Measurements from ENCODE around the gene BTLA. TPM values are rescaled to one million over a fixed set of nuclear protein-coding genes. Genes with fewer than 3 reads are reported as not detected.

BTLA gene
- total and polyA plus RNA-seq, 8 donors: 0.14 to 1.6 (median 0.43) TPM

DNA sequence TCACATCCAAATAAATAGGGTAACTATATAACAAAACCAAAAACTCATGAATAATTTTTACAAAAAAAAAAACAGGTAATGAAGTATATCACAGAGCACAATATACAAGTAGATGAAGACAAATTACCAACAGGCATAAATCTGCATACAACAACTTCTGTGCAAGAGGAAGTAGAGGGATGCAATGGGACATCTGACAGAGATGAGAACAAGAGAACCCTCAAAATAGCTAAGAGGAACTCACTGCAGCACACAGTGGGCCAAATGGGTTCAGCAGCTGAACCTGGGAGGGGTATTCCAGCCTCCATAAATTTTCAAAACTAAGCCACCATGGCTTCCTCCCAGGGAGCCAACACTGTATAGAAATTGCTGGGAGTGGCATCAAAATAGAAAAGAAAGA is 9.6 kb upstream of the BTLA start:
- no peak for DNase-seq
- Histone ChIP-seq H3K36me3 (no peaks in the 10 kb centered on the region), H3K27ac (no peak overlapping the region), H3K4me1 (no peaks in the 10 kb centered on the region), H3K4me3 (no peak overlapping the region), H3K9me3 (peaks cover 0 to 9% of the 10 kb centered on the region in 2 donors), H3K27me3 (no peaks in the 10 kb centered on the region)
- TF ChIP-seq CTCF (IDR thresholded peaks at IDR 0.05): no peak
- ATAC-seq: no peak
- intact Hi-C loops (cut with DNase I): no loop called here

DNA sequence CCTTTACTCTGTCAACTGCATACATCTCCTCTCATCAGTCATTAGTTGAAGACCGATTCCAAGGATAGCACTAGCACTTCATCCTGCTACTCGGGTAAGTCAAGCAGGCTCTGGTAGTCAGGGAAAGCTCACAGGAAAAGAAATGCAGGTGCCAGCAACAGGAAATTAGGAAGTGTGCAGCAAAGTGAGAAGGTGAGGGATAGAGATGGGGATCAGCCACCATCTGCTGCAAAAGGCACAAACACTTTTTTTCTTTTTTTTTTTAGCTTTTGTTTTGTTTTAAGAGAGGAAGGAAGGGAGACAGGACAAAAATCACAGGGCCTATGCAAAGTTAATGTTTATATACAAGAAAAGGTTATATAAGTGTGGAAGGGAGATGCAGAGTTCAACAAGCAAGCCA is 9.0 kb upstream of the BTLA start:
- TF ChIP-seq CTCF (IDR thresholded peaks at IDR 0.05): no peak
- Histone ChIP-seq H3K4me3 (no peak overlapping the region), H3K27ac (no peak overlapping the region), H3K27me3 (no peaks in the 10 kb centered on the region), H3K36me3 (no peaks in the 10 kb centered on the region), H3K9me3 (peaks cover 0 to 9% of the 10 kb centered on the region in 2 donors), H3K4me1 (no peaks in the 10 kb centered on the region)
- no peak for ATAC-seq
- intact Hi-C loops (cut with DNase I): no loop called here
- DNase-seq: no peak

DNA sequence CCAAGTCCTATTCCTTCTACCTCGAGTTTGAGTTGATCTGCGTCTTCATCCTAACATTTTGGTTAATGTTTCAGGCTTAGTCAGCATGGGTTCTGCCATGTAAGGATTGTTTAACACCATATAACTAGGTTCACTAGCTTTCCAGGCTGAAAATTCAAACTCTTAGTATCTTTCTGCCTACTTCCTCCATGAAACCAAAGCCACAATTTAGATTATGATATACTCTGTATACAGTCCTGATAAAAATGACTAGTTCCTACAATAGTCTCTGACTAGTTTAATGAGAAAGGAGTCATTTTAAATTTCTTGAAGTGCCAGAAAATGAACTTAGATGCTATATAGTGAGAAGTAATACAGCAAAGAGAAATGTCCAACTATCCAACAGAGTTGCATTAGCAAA is 6.6 kb upstream of the BTLA start:
- H3K9me3 ChIP-seq: no peaks in the 10 kb centered on the region
- no peak for ATAC-seq
- intact Hi-C loops (cut with DNase I): no loop called here
- no peak for DNase-seq
- no peak for TF ChIP-seq CTCF (IDR thresholded peaks at IDR 0.05)
- no peaks in the 10 kb centered on the region for H3K27me3 ChIP-seq
- H3K4me1 ChIP-seq: no peaks in the 10 kb centered on the region
- no peaks in the 10 kb centered on the region for H3K36me3 ChIP-seq
- H3K27ac ChIP-seq: no peak overlapping the region
- H3K4me3 ChIP-seq: no peak overlapping the region

GRCh38 chr3:112504123-112504522 is 4.9 kb upstream of the BTLA start:
- intact Hi-C loops (cut with DNase I): no loop called here
- DNase-seq (no peak), ATAC-seq (no peak)

GRCh38 chr3:112503304-112503972 is 4.2 kb upstream of the BTLA start:
- Histone ChIP-seq H3K27me3 (no peaks in the 10 kb centered on the region), H3K9me3 (no peaks in the 10 kb centered on the region), H3K36me3 (no peaks in the 10 kb centered on the region), H3K27ac (no peak overlapping the region), H3K4me1 (no peaks in the 10 kb centered on the region), H3K4me3 (no peak overlapping the region)
- no peak for ATAC-seq
- no peak for TF ChIP-seq CTCF (IDR thresholded peaks at IDR 0.05)
- intact Hi-C loops (cut with DNase I): no loop called here
- no peak for DNase-seq

More at GRCh38 chr3:112504123-112504522, 4.9 kb upstream of the BTLA start:
- Histone ChIP-seq H3K4me3 (no peak overlapping the region), H3K4me1 (no peaks in the 10 kb centered on the region), H3K27ac (no peak overlapping the region), H3K9me3 (no peaks in the 10 kb centered on the region), H3K27me3 (no peaks in the 10 kb centered on the region), H3K36me3 (no peaks in the 10 kb centered on the region)
- TF ChIP-seq CTCF (IDR thresholded peaks at IDR 0.05): no peak
